Sciatic nerve (tissue), 2 donors: ENCODE data around the gene DAB2IP. TPM values are rescaled to one million over a fixed set of nuclear protein-coding genes. Genes with fewer than 3 reads are reported as not detected.

ENCODE experiments used
- ATAC-seq: fragments of 200-7000 bp; cut with Tn5 transposase; one replicate; pipeline ENCODE4 v1.9.1; 2020; ENCODE audit warnings: mild to moderate bottlenecking, moderate library complexity
- DNase-seq: peaks from one replicate; pipeline ENCODE4 v3.0.0-alpha.2; 2020; ENCODE audit warnings: low spot score
- intact Hi-C: fragments of 100-400 bp; cut with DNase I; formaldehyde crosslinking; loops from one replicate; pipeline ENCODE4 v1.14.2; 2022
- total RNA-seq: library from RNA; stranded (reverse); fragmentation: NEBNext Ultra II Directional; extraction: Animal tissue kit (Norgen Biotek cat#: 25700); gene quantifications from one replicate; pipeline ENCODE4 v1.2.1, GENCODE V29; 2021
- donor health status: DM: no; HTN: no; CAD: no.
- donor health status: DM: no; HTN: no; CAD: no.

DAB2IP gene
- total RNA-seq, 1 donor from 2014 or later, result 70.7 TPM

DNA sequence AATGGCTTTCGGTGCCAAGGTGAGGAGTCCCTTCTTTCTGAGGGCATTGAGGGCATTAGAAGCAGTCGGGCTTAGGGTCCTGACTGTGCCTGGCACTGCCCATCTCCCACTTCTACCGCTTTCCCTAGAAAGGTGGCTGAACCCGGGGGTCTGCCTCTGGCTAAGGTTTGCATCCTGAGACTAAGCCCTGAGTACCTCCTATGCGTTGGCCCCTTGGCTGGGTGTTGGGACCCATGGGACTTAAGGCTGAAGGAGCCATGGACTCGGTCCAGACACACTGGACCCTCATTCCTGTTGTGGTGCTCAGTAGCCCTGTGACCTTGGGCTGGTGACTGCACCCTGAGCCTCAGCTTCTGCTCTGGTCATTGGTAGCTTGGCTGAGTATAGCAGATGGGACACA lies 23.9 kb downstream of the DAB2IP start:
- DNase-seq (no peak), ATAC-seq (no peak)
- intact Hi-C loops, result no loop called here

GRCh38 chr9:121675969-121676822 lies 24.8 kb downstream of the DAB2IP start:
- DNase-seq, result no peak
- ATAC-seq, result no peak
- intact Hi-C loops, result no loop called here

DNA sequence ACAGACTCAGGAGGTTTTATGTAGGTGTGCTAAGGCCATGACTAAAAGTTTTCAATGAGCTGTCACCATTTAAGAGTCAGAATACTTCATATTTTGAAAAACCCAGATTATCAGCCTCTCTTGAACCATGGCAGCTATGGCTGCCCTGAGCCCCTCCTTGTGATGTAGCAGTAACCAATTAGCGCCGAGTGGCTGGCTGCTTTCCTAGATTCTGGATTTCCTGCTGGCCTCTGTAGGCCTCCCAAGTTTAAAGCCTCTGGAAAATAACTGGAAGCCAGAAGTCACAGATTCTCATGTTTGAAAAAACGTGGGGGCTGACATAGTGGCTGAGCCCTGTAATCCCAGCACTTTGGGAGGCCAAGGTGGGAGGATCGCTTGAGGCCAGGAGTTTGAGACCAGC lies 25.5 kb downstream of the DAB2IP start:
- DNase-seq, result no peak
- intact Hi-C loops, result no loop called here
- ATAC-seq, result no peak

DNA sequence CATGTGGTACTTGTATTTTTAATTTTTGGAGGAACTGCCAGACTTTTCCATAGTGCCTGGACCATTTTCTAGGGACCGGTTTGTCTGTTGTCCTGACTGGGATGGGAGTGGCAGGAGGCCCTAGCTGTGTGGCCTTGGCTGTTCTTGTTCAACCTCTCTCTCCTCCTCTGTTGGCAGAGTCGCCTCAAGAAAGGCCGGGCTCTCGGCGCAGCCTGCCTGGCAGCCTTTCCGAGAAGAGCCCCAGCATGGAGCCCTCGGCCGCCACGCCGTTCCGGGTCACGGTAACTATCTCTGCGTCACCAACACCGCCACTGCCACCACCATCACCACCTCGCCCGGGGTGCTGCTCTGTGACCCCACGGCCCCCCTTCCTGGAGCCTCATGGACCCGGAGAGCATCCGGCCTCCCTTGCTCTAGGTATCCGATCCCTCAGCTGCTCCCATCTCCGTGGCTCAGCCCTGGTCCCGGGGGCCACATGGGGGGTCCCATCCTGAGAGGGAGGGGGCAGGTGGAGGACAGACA lies 27.1 kb downstream of the DAB2IP start:
- DNase-seq (no peak), ATAC-seq (no peak)
- intact Hi-C loops, result no loop called here

DNA sequence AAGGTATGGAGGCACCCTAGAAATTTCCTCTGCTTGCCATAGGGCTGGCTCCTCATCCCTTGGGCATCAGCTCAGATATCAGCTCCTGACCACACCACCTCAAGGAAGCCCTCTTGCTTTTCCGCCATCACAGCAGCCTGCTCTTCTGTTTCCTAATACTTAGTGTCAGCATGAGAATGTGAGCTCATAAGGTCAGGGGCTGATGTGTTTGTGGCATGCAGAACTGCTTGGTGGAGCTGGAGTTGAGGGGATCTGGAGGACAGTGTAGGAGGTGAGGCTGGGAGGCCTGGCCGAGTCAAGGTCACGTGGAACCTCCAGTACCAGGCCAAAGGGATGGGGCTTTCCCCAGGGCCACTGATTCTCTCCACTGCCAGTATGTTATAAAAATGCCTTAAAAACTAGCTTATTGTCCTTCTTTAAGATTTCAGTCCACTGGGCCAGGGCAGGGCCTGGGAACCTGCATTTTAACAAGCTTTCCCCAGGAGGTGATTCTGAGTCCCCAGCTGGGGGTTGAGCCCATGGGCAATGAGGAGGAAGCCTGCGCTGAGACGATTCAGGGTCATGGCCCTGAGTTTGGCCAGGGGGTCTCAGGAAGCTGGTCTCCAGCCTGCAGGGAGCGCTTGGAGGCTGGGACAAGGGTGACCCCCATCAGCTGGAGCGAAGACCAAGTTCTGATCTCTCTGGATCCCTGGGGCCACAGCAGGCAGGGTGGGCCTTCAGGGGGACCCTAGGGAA lies 28.6 kb downstream of the DAB2IP start:
- DNase-seq (no peak), ATAC-seq (no peak)
- intact Hi-C loops, result no loop called here

DNA sequence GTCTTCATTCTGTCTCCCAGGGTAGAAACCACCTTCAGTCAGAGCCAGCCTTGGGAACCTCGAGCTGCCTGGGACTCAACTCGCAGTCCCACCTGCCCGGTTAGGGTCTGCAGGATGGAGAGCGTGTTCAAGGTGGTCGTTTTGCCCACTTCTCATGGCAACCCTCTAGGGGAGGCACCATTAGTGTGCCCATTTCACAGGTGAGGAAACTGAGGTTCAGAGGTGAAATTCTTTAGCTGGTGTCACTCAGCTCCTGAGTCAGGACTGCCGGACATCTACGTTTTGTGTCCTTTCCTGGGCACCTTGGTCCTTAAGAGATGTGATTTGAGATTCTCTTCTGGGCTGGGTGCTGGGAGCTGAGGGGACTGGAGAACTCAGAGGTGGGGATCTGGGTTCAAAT lies 30.0 kb downstream of the DAB2IP start:
- ATAC-seq, result no peak
- intact Hi-C loops, result no loop called here
- no peak for DNase-seq

DNA sequence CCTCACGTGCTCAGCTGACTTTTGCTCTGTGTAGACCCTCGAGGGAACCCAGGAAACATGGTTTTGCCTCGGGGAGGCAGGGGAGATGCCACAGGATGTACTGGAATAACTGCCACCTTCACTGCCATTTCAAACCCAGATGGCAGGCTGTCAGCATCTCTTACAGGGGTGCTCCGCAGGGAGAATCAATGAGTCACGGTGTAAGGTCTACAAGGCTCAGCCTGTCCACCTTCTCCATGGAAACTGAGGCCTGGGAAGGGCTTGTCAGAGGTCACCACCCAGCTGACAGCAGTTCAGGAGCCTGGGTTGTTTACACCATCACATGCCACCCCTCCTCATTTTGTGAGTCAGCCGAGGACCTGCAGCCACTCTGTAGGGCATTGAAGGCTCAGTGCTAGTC lies 30.8 kb downstream of the DAB2IP start:
- DNase-seq, result no peak
- intact Hi-C loops, result no loop called here
- ATAC-seq, result no peak

- ATAC-seq (no peak), DNase-seq (no peak)
- intact Hi-C loops, result no loop called here
These were observed 31.6 kb downstream of the DAB2IP start for GRCh38 chr9:121682926-121683515.

DNA sequence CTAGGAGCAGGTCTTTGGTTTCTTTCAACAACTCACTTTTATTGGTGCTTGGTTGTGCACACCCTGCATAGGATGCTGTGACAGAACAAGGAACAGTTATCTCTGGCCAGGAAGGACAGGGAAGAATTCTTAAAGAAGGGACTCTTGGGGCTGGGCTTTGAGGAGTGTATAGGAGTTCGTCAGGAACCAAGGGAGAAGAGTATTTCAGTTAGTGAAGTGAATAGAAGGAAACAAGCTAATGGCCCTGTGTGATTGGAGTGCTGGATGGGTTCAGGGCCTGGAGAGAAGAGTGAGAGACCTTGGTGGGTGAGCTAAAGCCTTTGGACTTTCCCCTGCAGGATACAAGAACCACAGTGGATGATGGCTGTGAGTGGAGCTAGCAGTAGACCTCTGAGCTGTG lies 32.2 kb downstream of the DAB2IP start:
- DNase-seq (no peak), ATAC-seq (no peak)
- intact Hi-C loops, result no loop called here

- intact Hi-C loops, result loop anchor here (5.0 kb wide), 2 partner anchors 137 to 313 kb away; no protein-coding TSS in a partner anchor
- ATAC-seq (no peak), DNase-seq (peak; percentile 76)
These were observed 33.1 kb downstream of the DAB2IP start for GRCh38 chr9:121684381-121685145.

DNA sequence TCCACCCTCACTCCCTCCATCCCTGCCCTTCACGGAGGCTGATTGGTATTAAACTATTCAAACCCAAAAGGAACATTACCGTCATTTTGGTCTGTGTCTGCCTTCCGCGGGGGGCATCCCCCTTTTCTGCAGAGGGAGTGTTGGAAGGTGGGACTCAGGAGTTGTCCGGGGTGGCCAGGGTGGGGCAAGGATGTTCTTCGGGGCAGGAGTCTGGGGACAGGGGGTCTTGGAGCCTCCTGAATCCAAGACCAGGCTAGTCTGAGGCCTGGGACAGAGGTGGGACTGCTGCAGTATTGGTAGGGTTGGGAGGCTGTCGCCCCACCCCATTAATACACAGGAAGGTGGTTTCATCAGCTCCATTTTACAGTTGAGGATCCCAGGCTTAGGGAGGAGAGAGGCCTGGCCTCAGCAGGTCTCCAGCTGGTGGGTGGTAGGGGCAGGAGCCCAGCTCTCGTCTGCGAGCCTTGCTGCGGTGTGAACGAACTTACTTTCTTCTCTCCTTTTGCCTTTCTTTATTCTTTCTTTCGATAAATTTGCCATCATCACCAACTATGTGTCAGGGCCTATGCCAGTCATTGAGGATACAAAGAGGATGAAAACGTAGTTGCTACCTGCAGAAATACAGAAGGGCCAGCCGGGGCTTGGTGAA lies 33.8 kb downstream of the DAB2IP start:
- intact Hi-C loops, result loop anchor here (5.0 kb wide), 2 partner anchors 138 to 312 kb away; no protein-coding TSS in a partner anchor
- no peak for DNase-seq
- ATAC-seq, result no peak

- intact Hi-C loops, result loop anchor here (5.0 kb wide), 2 partner anchors 139 to 311 kb away; no protein-coding TSS in a partner anchor
- ATAC-seq (no peak), DNase-seq (no peak)
These were observed 34.5 kb downstream of the DAB2IP start for GRCh38 chr9:121685795-121686377.

GRCh38 chr9:121686930-121687541 lies 35.6 kb downstream of the DAB2IP start:
- intact Hi-C loops, result loop anchor here (5.0 kb wide), 2 partner anchors 140 to 310 kb away; no protein-coding TSS in a partner anchor
- peak; percentile 88 for DNase-seq
- ATAC-seq, result peak; percentile 85

DNA sequence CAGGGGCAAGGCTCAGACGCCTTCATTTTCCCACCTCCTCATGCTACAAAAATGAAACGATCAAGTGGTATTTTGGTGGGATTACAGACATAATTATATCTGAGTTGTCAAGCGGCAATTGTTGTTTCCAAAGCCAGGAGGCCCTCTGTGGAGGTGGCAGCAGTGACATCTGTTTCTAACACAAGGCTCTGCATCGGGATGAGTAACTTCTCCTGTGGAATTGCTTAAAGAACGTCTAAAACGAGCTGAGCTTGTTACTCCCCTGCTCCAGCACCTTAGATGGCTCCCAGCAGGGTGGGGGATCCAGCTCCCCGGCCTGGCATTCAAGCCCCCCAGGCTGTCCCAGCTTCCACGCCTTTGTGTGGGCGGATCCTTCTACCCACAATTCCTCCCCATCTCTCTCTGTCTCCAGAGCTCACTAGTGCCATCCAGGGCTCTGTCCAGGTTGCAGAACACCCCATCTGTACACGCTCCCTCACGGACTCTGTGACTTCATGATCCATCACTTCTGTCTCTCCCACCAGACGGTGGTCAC lies 36.8 kb downstream of the DAB2IP start:
- ATAC-seq, result no peak
- intact Hi-C loops, result loop anchor here (5.0 kb wide), 2 partner anchors 141 to 309 kb away; no protein-coding TSS in a partner anchor
- DNase-seq, result no peak

- intact Hi-C loops, result loop anchor here (5.0 kb wide), 2 partner anchors 141 to 309 kb away; no protein-coding TSS in a partner anchor
- DNase-seq (no peak), ATAC-seq (no peak)
These were observed 37.2 kb downstream of the DAB2IP start for GRCh38 chr9:121688681-121689080.

GRCh38 chr9:121689461-121690157 lies 38.2 kb downstream of the DAB2IP start:
- intact Hi-C loops, result loop anchor here (5.0 kb wide), 2 partner anchors 142 to 308 kb away; no protein-coding TSS in a partner anchor

More at GRCh38 chr9:121689461-121690157, 38.2 kb downstream of the DAB2IP start:
- ATAC-seq (no peak), DNase-seq (no peak)
